GM23338 (cell line): ENCODE measurements around the gene DNAAF3. TPM values are rescaled to one million over a fixed set of nuclear protein-coding genes. Genes with fewer than 3 reads are reported as not detected.

Experiments
- ATAC-seq: fragments of 200-7000 bp; cut with Tn5 transposase; 3 replicates; pipeline ENCODE4 v1.9.1; 2020
- DNase-seq: peaks from one replicate; pipeline ENCODE4 v3.0.0-alpha.2; 2015; ENCODE audit warnings: low spot score
- H2AFZ ChIP-seq: fragments of 200-600 bp; sonication (generic); 2 replicates; pipeline ENCODE4 v1.8.0; 2016; ENCODE audit warnings: antibody characterized with exemption, mild to moderate bottlenecking, moderate library complexity
- H3F3A ChIP-seq: fragments of 200-600 bp; sonication (generic); replicated peaks from 2 replicates; pipeline ENCODE4 v1.8.0; 2017; ENCODE audit warnings: antibody characterized with exemption, mixed run types, low read depth
- H3K27ac ChIP-seq: fragments of 200-600 bp; sonication (generic); 2 replicates; pipeline ENCODE4 v1.6.1; 2016; ENCODE audit warnings: low read depth
- H3K27me3 ChIP-seq: fragments of 200-600 bp; sonication (generic); 2 replicates; pipeline ENCODE4 v1.8.0; 2016; ENCODE audit warnings: mild to moderate bottlenecking, mixed run types, moderate library complexity; ENCODE audit not compliant: insufficient read depth
- H3K36me3 ChIP-seq: fragments of 200-600 bp; sonication (generic); 2 replicates; pipeline ENCODE4 v1.8.0; 2016; ENCODE audit warnings: mild to moderate bottlenecking; ENCODE audit not compliant: insufficient read depth
- H3K4me1 ChIP-seq: fragments of 200-600 bp; sonication (generic); 2 replicates; pipeline ENCODE4 v1.8.0; 2016; ENCODE audit warnings: mild to moderate bottlenecking, moderate library complexity; ENCODE audit not compliant: insufficient read depth
- H3K4me2 ChIP-seq: fragments of 200-600 bp; sonication (generic); 2 replicates; pipeline ENCODE4 v1.7.1; 2017; ENCODE audit warnings: mixed run types
- H3K4me3 ChIP-seq: fragments of 200-600 bp; sonication (generic); 2 replicates; pipeline ENCODE4 v1.6.1; 2016; ENCODE audit warnings: mixed run types
- H3K79me2 ChIP-seq: fragments of 200-600 bp; sonication (generic); replicated peaks from 2 replicates; pipeline ENCODE4 v1.8.0; 2017; ENCODE audit warnings: mild to moderate bottlenecking; ENCODE audit not compliant: insufficient read depth
- H3K9me2 ChIP-seq: fragments of 200-600 bp; sonication (generic); 2 replicates; pipeline ENCODE4 v1.8.0; 2017; ENCODE audit not compliant: insufficient read depth
- H4K20me1 ChIP-seq: fragments of 200-600 bp; sonication (generic); replicated peaks from 2 replicates; pipeline ENCODE4 v1.8.0; 2017; ENCODE audit warnings: mild to moderate bottlenecking; ENCODE audit not compliant: insufficient read depth
- H3K27ac Mint-ChIP-seq: 2 replicates; pipeline ENCODE4 v1.8.0; 2020; ENCODE audit warnings: inconsistent platforms, mild to moderate bottlenecking, moderate library complexity, mixed read lengths
- H3K27me3 Mint-ChIP-seq: 3 replicates; pipeline ENCODE4 v1.8.0; 2022; ENCODE audit warnings: low read depth, mild to moderate bottlenecking, moderate library complexity, mixed read lengths, inconsistent platforms; ENCODE audit not compliant: insufficient read depth, poor library complexity
- H3K36me3 Mint-ChIP-seq: 3 replicates; pipeline ENCODE4 v1.8.0; 2021; ENCODE audit warnings: low read depth, mild to moderate bottlenecking, inconsistent platforms, moderate library complexity, mixed read lengths
- H3K4me1 Mint-ChIP-seq: 3 replicates; pipeline ENCODE4 v1.8.0; 2020; ENCODE audit warnings: mild to moderate bottlenecking, inconsistent platforms, mixed read lengths
- H3K4me3 Mint-ChIP-seq: 3 replicates; pipeline ENCODE4 v1.8.0; 2021; ENCODE audit warnings: moderate library complexity, mild to moderate bottlenecking, inconsistent platforms, mixed read lengths
- H3K9me3 Mint-ChIP-seq: 3 replicates; pipeline ENCODE4 v1.8.0; 2020; ENCODE audit warnings: moderate library complexity, mild to moderate bottlenecking, inconsistent platforms, mixed read lengths
- CREB1 ChIP-seq: fragments of 250-450 bp; sonication (Bioruptor Pico); IDR thresholded peaks from 2 replicates; pipeline ENCODE4 v1.5.0; 2020; ENCODE audit warnings: low read depth, mild to moderate bottlenecking, moderate library complexity
- CTCF ChIP-seq, 2 experiments: fragments of 200-600 bp in 1 of 2; sonication (generic) in 1 of 2; conservative IDR thresholded peaks; 2 replicates each; pipeline versions ENCODE4 v1.5.1 to v1.6.1; 2016 to 2017; ENCODE audit warnings: antibody characterized with exemption in 2 of 2, low read depth in 2 of 2, mild to moderate bottlenecking in 2 of 2, moderate library complexity in 1 of 2
- REST ChIP-seq: IDR thresholded peaks from one replicate; pipeline ENCODE4 v1.6.1; 2018; ENCODE audit warnings: antibody characterized with exemption; ENCODE audit not compliant: unreplicated experiment
- ZNF462 ChIP-seq: fragments of 250-450 bp; sonication (Bioruptor Pico); IDR thresholded peaks from 2 replicates; pipeline ENCODE4 v1.5.0; 2020; ENCODE audit warnings: mild to moderate bottlenecking, moderate library complexity
- polyA plus RNA-seq: library from polyadenylated mRNA; unstranded; fragments of >200 nt; fragmentation: Nextera tagmentation; extraction: Ambion mirVana; gene quantifications from 2 replicates; pipeline ENCODE4 v1.2.1, GENCODE V29; 2016
- total RNA-seq: library from RNA; depleted of rRNA; stranded (reverse); fragments of >200 nt; shearing (Covaris generic); gene quantifications from 2 replicates; pipeline ENCODE4 v1.2.3, GENCODE V29; 2014

The DNAAF3 gene
- total and polyA plus RNA-seq, 2 experiments from 2014 or later = 8.5 to 9.0 TPM

GRCh38 chr19:55160128-55160985 is 6.1 kb downstream of the DNAAF3 start:
- H3F3A ChIP-seq = no peaks in the 10 kb centered on the region
- no peaks in the 10 kb centered on the region for H4K20me1 ChIP-seq
- Mint-ChIP-seq H3K27me3 (peaks cover 47% of the 10 kb centered on the region), H3K9me3 (no peaks in the 10 kb centered on the region), H3K27ac (no peak overlapping the region), H3K4me1 (peaks cover 19% of the 10 kb centered on the region), H3K4me3 (peak overlapping the region; percentile 53; the same call in 2 of the 3 replicates), H3K36me3 (no peaks in the 10 kb centered on the region; the same call in 2 of the 3 replicates)
- H3K36me3 ChIP-seq = no peaks in the 10 kb centered on the region
- H3K27me3 ChIP-seq = peaks cover 32% of the 10 kb centered on the region
- no peaks in the 10 kb centered on the region for H3K9me2 ChIP-seq
- peak overlapping the region; percentile 86 for H3K4me2 ChIP-seq
- peak; percentile 60 for ATAC-seq
- no peak overlapping the region for H3K27ac ChIP-seq
- H3K4me3 ChIP-seq = peak overlapping the region; percentile 56
- peak; percentile 90 to 100 for TF ChIP-seq CTCF (conservative IDR thresholded peaks at IDR 0.05; ENCODE audit: low read depth in 2 of 2)
- TF ChIP-seq REST = no peak
- peak; percentile 85 for TF ChIP-seq CREB1 (CRISPR knock-in tag)
- H3K79me2 ChIP-seq = no peaks in the 10 kb centered on the region
- peak; percentile 100 for DNase-seq
- peaks cover 30% of the 10 kb centered on the region for H3K4me1 ChIP-seq
- H2AFZ ChIP-seq = peak overlapping the region; percentile 85

- DNase-seq (no peak), ATAC-seq (peak; percentile 9)
- Mint-ChIP-seq H3K36me3 (peaks cover 6% of the 10 kb centered on the region), H3K27me3 (peaks cover 45% of the 10 kb centered on the region), H3K4me3 (no peak overlapping the region), H3K4me1 (peaks cover 18% of the 10 kb centered on the region), H3K27ac (no peak overlapping the region), H3K9me3 (no peaks in the 10 kb centered on the region; the same call in 2 of the 3 replicates)
- Histone ChIP-seq H3K4me3 (no peak overlapping the region), H3K9me2 (no peaks in the 10 kb centered on the region), H3F3A (0 out of 2 replicates have a peak, but pooled peaks cover 3% of the 10 kb centered on the region), H3K4me1 (peaks cover 30% of the 10 kb centered on the region), H3K27me3 (peaks cover 32% of the 10 kb centered on the region), H3K79me2 (no peaks in the 10 kb centered on the region), H2AFZ (no peak overlapping the region), H3K27ac (no peak overlapping the region), H3K4me2 (peak overlapping the region; percentile 73; the same call in 1 of the 2 replicates), H3K36me3 (no peaks in the 10 kb centered on the region), H4K20me1 (no peaks in the 10 kb centered on the region)
- no peak for TF ChIP-seq ZNF462
Observed at GRCh38 chr19:55158848-55159749, 7.3 kb downstream of the DNAAF3 start.
